GM11168 (cell line): Measurements from ENCODE around the gene CRHR2.
"Not testable (repeated sequence)": the region's sequence is repeated elsewhere in the genome, so short reads cannot be mapped to it uniquely, and the experiment has no call there.

Source experiments
- in situ Hi-C: fragments of 300-500 bp; cut with MboI; formaldehyde crosslinking; loops from one replicate; pipeline ENCODE4 v1.12.0; 2022; ENCODE audit warnings: low sequenced_read_pairs; ENCODE audit not compliant: unreplicated experiment

The CRHR2 gene

DNA sequence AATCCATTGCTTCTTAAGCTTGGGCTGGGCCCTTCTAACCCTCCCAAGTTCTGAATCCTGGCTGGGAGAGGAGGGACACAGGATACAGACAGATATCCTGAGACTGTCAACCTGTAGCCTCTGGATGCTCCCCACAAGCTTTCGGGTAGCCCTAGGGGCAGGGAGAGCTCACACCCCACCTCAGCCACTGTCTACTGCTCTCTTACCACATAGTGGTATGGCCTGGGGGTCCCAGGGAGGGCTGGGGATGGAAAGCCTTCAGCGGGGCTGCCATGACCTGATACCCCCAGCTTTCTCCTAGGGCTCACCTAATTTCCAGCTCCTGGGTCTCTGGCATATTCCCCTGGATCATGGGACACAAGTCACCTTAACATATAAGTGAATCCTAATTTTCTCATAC is 25.1 kb downstream of the CRHR2 start:
- in situ Hi-C loops, result no loop called here

DNA sequence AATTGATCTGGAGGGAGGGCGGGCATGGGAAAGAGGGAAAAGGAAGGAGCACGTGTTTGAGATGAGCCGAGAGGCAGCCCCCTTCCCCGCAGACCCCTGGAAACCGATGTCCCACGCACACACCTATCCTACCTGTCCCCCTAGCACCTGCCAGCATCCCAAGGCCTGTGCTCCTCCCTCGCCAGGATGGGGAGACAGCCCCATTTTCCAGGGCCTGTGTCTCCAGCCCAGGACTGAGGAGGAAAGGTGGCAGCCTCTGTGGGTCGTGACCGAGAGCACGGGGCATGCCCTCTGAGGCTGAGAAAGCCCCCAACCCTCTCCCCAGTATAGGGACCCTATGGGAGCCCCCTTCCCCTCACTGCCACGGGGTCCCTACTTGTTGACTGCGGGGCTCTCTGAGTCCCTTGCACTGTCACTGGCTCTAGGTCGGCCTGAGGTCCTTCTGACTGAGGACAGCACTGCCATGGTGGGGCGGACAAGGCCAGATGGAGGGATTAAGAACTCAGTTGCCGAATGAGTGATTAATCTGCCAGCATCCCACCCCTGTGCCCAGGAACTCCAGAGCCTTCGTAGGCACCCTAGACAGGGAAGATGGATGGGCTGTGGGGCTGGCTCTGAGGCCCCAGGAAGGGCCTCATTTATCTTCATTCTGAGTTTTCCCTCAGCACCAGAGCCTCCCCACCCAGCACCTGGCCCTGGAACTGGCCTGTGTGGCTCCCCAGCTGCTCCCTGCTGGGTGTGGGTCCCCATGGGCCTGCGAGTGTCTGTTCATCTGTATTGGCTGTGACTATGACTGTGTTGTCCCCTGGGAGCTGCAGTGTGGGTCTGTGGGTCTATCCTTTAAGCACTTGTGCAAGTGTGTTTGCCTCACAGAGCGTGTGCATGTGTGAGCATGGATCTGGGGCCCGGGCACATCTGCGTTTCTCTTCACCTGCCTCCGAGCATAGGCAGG is 26.0 kb downstream of the CRHR2 start:
- in situ Hi-C loops, result no loop called here

DNA sequence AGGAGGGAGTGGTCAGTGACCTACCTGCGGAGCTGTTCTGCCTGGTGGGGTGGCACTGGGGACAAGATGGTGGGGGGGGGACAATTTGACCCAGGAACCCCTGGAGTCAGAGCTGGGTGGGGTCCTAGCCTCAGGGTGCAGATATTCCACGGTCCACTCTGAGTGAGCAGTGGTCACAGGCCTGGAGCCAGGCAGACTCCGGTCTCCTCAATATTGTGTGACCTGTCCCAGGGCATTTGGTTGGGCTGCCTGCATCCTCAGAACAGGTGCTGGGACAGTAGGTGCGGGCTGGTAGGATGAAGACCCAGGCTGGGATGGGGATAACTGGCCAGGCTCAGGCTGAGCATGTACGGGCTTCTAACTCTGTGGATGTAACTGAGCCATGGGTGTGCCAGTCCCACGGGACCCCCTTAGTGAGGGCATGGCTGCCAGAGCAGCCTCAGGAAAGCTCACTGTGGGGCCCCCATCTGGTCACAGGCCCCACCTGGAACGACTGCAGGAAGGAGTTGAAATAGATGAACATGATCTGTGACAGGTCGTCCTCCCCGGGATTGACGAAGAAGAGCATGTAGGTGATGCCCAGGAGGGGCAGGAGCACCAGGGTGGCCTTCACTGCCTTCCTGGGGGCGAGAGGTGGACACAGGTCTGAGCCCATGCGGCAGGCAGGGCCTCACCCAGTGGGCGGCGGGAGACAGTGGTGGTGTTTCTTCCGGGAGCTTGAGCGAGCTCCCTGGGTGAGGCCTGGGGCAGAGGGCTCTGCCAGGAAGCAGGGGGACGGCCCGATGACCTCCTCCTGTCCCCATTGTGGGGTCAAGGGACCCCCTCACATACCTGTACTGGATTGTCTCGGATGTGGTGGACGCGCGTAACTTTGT is 26.9 kb downstream of the CRHR2 start:
- in situ Hi-C loops, result no loop called here

DNA sequence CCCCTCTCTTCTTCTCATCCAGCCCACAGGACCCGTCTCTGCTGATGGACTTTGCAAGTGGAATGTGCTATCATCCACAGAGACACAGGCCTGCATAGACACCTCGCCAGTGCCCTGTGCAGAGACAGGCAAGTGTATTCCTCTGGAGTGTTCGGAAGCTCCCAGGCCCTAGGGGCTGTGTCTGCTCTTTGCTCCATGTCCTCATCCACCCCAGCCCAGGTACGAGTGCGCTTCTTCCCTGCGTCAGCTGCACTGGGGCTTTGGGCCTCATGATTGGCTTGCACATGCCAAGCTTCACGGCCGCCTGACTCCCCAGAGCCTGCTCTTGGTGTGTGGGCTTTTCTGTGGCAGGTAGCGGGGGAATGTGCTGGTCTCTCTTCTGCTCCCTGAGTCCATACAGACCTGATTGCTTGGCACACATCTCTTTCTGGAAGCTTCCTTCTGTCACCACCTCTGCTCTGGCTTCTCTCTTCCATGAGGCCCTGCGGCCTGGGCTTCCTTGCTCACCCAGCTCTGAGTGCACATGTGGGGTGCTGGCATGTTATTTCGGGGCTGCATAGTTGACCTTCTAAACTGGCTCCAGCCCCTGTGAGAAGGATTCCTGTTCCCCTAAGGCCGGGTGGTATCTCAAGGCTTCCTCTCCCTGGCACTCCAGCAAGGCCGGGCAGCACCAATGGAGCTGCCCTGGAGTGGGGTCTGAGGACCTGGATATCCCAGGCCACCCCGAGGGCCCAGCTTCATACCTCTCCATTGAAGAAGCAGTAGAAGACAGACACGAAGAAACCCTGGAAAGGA is 27.8 kb downstream of the CRHR2 start:
- in situ Hi-C loops, result no loop called here

DNA sequence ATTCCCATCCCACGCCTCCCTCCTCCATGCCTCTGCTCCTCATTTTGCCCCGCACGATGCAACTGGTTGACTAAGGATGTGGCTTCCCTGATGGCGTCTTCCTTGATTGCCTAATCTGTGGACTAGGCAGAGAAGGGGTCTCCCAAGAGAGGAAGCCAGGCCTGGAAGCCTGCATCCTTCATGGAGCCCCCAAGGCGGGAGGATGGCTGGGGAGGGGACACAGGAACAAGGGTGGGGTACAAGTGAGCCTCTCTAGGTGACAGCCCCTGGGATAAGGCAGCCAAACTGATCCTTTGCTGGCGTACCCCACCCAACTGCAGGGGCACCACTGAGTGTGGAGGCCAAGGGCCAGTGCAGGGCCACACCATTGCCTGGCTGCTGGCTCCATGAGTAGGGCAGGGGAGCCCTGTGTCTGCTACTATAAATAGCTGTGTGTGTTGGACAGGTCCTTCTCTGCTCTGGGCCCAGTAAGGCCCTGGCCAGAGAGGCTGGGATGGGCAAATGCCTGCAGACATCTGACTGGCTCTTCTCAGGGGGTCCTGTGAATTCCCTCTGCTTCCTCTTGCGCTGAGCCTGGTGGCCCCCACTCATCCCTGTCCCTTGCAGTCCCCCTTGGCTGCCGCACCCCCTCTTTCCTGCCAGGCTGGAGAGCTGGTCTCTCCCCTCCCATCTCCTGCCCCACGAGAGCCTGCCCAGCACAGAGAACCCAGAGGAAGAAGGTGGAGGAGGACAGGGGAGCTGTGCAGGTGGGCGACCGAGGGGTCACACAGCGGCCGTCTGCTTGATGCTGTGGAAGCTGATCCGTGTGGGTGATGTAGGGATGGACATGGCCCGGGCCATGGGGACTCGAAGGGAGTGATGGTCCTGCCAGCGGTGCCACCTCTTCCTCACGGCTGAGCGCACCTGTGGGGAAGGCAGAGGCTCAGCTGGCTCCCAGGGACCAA is 29.3 kb downstream of the CRHR2 start:
- in situ Hi-C loops, result no loop called here

DNA sequence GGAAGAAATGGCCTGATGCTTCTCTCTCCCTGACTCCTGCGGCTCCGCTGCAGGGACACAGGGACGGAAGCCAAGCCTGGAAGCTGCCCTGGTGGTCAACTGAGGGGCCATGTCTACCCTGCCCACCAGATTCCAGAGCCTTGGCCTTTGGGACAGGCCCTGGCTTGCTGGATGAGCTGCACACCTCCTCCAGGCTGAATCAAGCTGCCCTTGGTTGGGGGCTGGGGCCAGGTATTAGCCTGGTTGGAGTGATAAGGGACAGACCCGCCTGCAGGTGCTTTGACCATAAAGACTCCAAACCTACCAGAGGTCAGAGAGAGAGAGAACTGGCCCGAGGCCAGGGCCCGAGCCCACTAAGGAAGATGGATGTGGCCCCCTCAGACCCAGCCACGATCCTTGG is 30.1 kb downstream of the CRHR2 start:
- in situ Hi-C loops, result no loop called here

DNA sequence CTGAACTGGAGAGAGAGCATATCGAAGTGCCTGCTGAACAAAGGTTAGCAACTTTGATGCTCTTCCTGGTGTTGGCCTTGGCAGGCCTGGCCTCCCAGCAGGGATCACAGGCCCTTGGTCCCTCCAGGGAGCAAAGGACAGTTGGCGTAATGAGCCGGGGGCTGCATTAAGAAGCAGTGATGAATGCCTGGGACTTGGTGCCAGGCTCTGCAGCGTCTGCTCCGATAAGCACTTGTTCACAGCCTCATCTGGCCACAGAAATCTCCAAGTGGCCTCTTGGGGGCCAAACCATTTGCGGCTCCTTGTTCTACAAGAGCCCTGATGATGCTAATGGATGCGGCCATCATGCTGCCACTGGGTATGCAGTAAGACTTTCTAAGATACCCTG is 31.8 kb downstream of the CRHR2 start:
- in situ Hi-C loops, result no loop called here

DNA sequence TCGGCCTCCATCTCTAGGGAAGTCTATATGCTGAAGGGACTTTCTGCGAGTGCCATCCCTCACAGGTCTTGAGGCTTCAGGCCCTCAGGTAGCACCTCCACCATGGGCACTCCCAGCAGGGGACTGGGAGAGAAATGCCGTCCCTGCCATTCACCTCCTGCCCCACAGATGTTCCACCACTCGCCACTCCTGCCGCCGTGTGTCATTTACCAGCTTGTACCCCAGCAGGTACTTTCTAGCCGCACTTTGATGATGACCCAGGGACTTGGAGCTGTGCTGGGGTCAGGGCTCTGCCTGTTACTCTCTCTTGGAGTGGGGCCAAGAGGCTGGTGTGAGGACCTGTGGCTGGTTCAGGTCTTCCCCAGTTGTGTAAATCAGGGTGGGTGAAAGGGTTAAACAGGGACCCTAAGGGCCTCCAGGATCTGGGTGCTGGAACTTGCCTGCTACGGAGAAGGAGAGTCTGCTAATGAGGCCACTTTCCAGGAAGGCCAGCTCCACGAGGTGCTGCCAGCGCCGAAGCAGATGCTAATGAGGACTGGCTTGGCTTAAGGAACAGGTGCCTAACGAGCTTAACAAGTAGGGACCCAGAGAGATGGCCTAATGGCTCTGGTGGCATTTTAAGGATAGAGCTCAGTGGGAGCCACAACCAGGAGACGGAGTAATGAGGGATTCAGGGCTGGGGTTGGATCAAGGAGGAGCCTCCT is 32.4 kb downstream of the CRHR2 start:
- in situ Hi-C loops, result no loop called here

DNA sequence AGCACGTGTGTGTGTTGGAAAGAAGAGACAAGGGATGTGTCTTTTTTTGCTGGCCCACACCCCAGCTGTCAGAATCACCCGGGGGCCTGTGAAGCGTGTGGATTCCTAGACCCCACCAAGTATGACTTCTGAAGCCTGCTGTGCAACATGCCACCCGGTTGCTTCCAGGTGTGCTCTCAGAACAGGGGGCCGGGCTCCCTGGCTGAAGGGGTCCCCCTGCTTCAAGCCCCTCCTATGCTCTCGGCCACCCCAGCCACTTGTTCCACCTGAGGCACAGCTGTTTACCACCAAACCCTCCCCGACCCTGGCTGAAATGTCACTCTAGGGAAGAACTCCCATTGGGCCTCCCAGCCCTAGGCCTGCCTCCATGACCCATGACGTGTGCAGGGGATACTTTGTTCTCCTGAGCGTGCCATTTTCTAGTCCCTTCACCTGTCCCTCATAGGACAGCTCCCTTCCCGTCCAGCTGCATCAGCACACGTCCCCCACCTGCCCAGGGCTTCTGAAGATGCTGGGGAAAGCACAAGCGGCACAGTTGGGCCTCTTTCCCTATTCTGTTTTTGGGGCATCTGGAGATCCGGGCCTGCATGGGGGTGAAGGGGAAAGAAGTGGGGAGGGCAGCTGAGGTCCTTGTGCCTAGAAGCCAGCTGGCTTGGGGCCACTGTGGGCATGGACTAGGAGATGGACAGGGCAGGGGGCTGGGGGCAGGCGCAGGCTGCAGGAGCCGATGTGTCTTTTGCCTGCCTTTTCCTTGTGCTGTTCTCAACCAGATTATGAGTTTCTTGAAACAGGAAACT is 33.3 kb downstream of the CRHR2 start:
- in situ Hi-C loops, result no loop called here

DNA sequence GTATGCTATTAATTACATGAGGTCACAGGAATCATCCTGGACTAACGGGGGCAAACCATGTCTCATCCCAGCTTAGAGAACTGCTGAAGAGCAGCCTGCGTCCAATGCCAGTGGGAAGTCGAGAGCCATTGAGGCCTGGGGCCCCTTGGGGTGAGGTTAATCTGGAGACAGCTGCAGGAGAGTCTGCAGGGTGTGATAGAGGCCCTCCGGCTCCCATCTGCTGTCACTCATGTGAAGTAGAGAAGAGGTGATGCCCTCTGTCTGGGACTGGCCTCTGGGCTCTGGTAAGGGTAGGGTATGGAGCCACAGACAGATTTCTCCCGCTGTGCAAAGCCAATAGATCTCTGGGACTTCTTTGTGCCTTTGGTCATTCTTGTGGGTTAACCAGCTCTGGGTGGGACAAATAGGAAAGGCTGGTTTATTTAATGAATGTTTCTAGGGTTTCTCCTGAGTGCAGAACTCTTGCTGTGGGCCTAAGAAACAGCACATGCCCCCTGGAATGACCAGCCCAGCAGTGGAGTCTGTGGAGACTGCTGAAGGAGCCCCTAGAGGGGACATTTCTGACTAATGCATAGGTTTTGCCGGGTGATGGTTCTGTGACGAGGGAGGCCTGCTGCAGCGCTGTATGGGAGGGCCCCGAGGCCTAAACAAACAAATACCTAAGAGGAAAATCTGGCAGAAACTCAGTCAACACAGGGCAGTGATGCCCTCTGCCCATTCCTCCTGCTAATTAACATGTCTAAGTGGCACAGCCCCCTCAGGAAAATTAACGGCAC is 34.5 kb downstream of the CRHR2 start:
- in situ Hi-C loops, result no loop called here

DNA sequence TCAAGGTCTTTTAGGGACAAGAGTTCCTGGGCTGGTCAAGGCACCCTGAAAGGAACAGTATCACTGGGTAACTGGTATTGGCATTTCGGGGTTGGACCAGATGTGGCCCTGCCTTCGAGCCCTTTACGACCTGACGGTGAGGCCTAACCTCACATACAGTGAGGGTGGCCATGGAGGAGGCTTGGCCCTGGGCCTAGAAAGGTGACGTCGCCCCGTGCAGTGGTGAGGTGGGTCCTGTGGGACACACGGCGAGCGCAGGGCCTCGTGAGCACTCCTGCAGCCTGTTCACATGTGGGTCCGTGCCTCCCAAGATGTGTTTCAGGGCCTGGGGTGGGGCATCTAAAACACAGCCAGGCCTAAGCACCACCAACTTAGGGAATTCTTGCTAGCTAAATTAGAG is 36.1 kb downstream of the CRHR2 start:
- in situ Hi-C loops, result no loop called here

DNA sequence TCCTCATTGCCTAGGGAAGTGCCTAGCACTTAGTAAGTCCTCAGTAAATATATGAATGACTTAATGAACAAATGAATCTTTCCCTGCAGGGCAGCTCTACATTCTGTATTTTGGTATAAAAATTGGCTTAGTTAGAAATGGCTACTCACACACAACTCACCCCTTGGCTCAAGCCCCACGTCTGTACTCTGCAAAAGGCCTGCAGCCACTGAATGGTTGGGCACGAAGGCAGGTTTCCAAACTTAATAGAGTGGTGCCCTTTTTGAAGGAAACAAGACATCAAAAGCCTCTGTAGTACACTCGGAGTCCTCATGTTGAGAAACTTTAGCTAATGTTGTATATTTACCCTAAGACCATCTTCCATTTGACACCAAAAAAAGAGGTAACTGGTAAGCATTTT is 36.6 kb downstream of the CRHR2 start:
- in situ Hi-C loops, result no loop called here

DNA sequence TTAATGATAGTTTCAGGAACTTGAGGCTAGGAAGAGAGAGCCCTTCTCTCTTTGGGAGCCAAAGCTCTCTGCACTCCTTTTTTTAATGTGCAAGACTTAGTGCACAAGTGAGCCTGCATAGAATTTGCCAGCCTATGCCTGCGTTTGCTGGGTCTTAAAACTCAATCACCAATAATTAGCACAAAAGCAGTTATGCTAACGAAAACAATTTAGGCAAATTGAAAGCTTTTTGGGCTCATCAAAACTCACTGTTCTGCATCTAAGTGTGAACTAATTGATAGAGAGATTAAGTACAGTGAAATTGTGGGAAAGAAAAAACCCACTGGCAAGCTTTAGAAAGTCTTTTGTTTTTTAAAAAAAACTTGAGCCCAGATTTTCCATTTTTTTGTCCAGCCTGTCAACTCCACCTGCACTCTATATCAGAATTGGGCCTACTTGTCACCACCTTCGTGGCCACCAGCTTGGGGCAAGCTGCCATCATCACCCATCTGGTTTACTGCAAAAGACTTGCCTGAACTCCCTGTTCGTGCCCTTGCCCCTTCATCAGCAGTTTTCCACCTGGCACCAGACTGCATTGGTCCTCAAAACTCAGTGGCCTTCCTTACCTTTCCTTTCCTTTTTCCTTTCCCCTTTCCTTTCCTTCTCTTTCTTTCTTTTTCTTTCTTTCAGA is 37.8 kb downstream of the CRHR2 start:
- in situ Hi-C loops, result no loop called here

DNA sequence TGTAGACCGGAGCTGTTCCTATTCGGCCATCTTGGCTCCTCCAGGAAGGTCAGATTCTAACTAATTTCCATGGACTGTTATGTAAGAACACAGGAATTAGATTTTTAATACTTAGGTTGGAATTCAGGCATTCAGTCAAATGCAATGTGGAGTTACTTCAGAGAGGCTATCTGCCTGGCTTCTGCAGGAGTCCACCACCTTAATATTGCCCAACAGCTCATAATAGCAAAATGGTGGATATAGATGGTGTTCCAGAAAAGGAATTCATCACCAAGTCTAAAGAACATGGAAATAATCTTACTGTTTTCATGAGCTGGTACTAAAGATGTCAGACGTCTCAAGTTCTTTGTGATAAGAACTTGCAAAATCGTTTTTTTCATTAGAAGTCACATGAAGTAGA is 39.5 kb downstream of the CRHR2 start:
- in situ Hi-C loops, result no loop called here

DNA sequence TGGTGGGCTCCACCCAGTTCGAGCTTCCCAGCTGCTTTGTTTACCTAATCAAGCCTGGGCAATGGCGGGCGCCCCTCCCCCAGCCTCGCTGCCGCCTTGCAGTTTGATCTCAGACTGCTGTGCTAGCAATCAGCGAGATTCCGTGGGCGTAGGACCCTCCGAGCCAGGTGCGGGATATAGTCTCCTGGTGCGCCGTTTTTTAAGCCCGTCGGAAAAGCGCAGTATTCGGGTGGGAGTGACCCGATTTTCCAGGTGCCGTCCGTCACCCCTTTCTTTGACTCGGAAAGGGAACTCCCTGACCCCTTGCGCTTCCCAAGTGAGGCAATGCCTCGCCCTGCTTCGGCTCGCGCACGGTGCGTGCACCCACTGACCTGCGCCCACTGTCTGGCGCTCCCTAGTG is 39.9 kb downstream of the CRHR2 start:
- in situ Hi-C loops, result not testable (repeated sequence)

DNA sequence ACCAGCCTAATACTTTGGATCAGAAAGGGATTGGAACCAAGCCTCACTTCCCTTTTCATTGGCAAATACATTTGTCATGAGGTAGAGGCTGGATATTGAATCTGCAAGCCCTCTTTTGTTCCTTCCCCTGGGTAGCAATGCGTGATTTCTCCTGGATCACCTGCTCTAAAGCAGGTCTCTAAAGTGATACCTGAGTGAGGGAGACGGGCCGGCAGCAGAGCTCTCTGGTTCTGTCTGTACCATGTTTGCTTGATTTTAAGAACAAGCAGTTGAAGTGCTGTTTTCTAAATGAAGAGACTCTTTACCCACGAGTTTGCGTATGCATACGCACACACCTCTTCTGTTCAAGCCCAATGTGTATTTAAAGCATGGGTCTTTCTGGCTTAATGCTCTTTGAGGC is 46.5 kb downstream of the CRHR2 start:
- in situ Hi-C loops, result no loop called here
